ENCODE data around the gene CHMP4A. TPM values are rescaled to one million over a fixed set of nuclear protein-coding genes. Genes with fewer than 3 reads are reported as not detected.

CHMP4A gene
- total and polyA plus RNA-seq, 9 of the 15 experiments (the other 6 are each of a cell fraction or from before 2014, with no cell fraction given) = 28.8 to 104 (median 52.7) TPM

DNA sequence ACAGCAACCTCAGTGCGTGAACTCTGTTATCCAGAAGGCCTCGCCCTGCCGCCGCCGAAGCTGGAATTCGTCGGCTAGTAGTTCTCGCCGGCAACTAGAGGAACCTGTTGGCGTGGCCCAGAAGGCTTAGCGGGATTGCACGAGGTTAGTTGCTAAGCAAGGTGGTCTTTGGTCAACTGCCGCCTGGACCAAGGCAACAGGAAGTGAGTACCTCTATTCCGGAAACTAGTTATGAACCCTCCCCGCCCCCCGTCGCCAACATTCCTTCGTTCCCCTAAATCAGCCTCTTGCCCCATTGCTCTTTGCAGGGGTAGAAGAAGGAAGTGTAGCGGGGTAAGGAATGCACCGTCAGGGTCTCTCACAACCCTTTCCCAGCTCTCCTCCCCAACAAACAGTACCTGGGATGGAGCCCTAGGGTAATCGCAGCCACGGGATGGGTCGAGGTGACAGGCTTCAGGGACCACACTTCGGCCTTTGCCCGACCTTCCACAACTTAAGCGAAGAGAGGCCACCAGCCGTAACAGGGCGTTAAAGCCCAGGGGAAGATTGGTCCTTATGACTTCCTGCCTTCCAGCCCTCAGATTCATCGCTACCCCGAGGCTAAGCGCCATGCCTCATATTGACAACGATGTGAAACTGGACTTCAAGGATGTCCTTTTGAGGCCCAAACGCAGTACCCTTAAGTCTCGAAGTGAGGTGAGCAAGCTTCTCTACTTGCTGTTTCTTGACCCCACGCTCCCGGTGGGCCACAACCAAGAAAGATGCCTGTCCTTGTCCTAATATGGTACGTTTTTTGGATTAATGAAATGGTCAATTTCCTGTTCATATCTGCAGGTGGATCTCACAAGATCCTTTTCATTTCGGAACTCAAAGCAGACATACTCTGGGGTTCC, 19.6 kb upstream of the CHMP4A start, which contains the start of gene GMPR2 (continued):
- TF ChIP-seq, protein P1, sequence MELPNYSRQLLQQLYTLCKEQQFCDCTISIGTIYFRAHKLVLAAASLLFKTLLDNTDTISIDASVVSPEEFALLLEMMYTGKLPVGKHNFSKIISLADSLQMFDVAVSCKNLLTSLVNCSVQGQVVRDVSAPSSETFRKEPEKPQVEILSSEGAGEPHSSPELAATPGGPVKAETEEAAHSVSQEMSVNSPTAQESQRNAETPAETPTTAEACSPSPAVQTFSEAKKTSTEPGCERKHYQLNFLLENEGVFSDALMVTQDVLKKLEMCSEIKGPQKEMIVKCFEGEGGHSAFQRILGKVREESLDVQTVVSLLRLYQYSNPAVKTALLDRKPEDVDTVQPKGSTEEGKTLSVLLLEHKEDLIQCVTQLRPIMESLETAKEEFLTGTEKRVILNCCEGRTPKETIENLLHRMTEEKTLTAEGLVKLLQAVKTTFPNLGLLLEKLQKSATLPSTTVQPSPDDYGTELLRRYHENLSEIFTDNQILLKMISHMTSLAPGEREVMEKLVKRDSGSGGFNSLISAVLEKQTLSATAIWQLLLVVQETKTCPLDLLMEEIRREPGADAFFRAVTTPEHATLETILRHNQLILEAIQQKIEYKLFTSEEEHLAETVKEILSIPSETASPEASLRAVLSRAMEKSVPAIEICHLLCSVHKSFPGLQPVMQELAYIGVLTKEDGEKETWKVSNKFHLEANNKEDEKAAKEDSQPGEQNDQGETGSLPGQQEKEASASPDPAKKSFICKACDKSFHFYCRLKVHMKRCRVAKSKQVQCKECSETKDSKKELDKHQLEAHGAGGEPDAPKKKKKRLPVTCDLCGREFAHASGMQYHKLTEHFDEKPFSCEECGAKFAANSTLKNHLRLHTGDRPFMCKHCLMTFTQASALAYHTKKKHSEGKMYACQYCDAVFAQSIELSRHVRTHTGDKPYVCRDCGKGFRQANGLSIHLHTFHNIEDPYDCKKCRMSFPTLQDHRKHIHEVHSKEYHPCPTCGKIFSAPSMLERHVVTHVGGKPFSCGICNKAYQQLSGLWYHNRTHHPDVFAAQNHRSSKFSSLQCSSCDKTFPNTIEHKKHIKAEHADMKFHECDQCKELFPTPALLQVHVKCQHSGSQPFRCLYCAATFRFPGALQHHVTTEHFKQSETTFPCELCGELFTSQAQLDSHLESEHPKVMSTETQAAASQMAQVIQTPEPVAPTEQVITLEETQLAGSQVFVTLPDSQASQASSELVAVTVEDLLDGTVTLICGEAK (IDR thresholded peaks at IDR 0.05) = peak; percentile 93
- TF ChIP-seq, protein P1 (CRISPR knock-in tag; IDR thresholded peaks at IDR 0.05) = no peak
- TF ChIP-seq, protein P2, sequence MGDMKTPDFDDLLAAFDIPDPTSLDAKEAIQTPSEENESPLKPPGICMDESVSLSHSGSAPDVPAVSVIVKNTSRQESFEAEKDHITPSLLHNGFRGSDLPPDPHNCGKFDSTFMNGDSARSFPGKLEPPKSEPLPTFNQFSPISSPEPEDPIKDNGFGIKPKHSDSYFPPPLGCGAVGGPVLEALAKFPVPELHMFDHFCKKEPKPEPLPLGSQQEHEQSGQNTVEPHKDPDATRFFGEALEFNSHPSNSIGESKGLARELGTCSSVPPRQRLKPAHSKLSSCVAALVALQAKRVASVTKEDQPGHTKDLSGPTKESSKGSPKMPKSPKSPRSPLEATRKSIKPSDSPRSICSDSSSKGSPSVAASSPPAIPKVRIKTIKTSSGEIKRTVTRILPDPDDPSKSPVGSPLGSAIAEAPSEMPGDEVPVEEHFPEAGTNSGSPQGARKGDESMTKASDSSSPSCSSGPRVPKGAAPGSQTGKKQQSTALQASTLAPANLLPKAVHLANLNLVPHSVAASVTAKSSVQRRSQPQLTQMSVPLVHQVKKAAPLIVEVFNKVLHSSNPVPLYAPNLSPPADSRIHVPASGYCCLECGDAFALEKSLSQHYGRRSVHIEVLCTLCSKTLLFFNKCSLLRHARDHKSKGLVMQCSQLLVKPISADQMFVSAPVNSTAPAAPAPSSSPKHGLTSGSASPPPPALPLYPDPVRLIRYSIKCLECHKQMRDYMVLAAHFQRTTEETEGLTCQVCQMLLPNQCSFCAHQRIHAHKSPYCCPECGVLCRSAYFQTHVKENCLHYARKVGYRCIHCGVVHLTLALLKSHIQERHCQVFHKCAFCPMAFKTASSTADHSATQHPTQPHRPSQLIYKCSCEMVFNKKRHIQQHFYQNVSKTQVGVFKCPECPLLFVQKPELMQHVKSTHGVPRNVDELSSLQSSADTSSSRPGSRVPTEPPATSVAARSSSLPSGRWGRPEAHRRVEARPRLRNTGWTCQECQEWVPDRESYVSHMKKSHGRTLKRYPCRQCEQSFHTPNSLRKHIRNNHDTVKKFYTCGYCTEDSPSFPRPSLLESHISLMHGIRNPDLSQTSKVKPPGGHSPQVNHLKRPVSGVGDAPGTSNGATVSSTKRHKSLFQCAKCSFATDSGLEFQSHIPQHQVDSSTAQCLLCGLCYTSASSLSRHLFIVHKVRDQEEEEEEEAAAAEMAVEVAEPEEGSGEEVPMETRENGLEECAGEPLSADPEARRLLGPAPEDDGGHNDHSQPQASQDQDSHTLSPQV (IDR thresholded peaks at IDR 0.05) = 0 out of 2 replicates have a peak, but pooled peaks have one; percentile 13
- peak; percentile 6 for TF ChIP-seq SAP30 (IDR thresholded peaks at IDR 0.05; ENCODE audit: borderline replicate concordance, insufficient read depth, low read depth, low read length, poor library complexity, severe bottlenecking)
- TF ChIP-seq PRMT5 (CRISPR knock-in tag; IDR thresholded peaks at IDR 0.05) = no peak
- no peak for TF ChIP-seq ZSCAN32 (CRISPR knock-in tag; IDR thresholded peaks at IDR 0.05)
- TF ChIP-seq CTBP1 (IDR thresholded peaks at IDR 0.05; ENCODE audit: borderline replicate concordance) = no peak; the same call in 1 of the 2 replicates
- peak; percentile 42; the same call in 1 of the 2 replicates for TF ChIP-seq RFX1 (IDR thresholded peaks at IDR 0.05)
- TF ChIP-seq NCOA1 (IDR thresholded peaks at IDR 0.05; ENCODE audit: low read depth) = peak; percentile 64
- 0 out of 2 replicates have a peak, but pooled peaks have one; percentile 21 for TF ChIP-seq NBN (IDR thresholded peaks at IDR 0.05; ENCODE audit: low read depth)
- TF ChIP-seq PKNOX1 (IDR thresholded peaks at IDR 0.05) = peak; percentile 41; the same call in 1 of the 2 replicates
- peak; percentile 42 for TF ChIP-seq TAF1 (IDR thresholded peaks at IDR 0.05; ENCODE audit: control insufficient read depth, extremely low read depth, insufficient read depth, low read length, severe bottlenecking)

All from K562 (cell line).